ENCODE results near the gene RABAC1.

- TF ChIP-seq ESRRG (CRISPR knock-in tag; IDR thresholded peaks at IDR 0.05) = no peak
- TF ChIP-seq ARNTL (CRISPR knock-in tag; IDR thresholded peaks at IDR 0.05; ENCODE audit: borderline replicate concordance, low read depth) = no peak
- no peak for TF ChIP-seq ZFP3 (CRISPR knock-in tag; IDR thresholded peaks at IDR 0.05)
- no peak for TF ChIP-seq GLIS3 (CRISPR knock-in tag; IDR thresholded peaks at IDR 0.05)
- TF ChIP-seq BACH2 (CRISPR knock-in tag; IDR thresholded peaks at IDR 0.05; ENCODE audit: borderline replicate concordance) = no peak
- no peak for TF ChIP-seq ZNF8 (CRISPR knock-in tag; IDR thresholded peaks at IDR 0.05)
- no peak for TF ChIP-seq RARB (CRISPR knock-in tag; IDR thresholded peaks at IDR 0.05)
- no peak for TF ChIP-seq PATZ1 (CRISPR knock-in tag; IDR thresholded peaks at IDR 0.05; ENCODE audit: borderline replicate concordance)
- no peak for TF ChIP-seq PPARA (CRISPR knock-in tag; IDR thresholded peaks at IDR 0.05; ENCODE audit: borderline replicate concordance)
These were observed 32.9 kb downstream of the RABAC1 start for GRCh38 chr19:41926028-41926762.

All from SK-N-SH treated with all-trans-retinoic acid at 6 μM for 48 hours (cell line).